ENCODE data around the gene EDC3.
"Not testable (repeated sequence)": the region's sequence is repeated elsewhere in the genome, so short reads cannot be mapped to it uniquely, and the experiment has no call there.

Gene EDC3

DNA sequence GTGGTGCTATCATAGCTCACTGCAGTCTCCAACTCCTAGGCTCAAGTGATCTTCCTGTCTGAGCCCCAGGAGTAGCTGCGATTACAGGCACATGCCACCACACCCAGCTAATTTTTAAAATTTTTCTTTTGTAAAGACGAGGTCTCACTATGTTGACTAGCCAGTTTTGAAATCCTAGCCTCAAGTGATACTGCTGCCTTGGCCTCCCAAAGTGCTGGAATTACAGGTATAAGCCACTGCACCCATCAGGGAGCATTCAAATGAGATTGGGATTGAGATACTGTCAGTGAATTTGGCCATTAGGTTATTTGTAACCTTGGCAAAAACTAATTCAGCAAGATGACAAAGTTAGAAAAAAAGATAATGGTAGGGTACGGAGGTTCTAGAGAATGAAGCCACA lies 21.7 kb downstream of the EDC3 start:
- 91 to 96% methylated on average over 3 of the region's 3 CpGs for WGBS, 2 experiments
- peaks cover 22% of the 10 kb centered on the region for H3K36me3 ChIP-seq (ENCODE audit: control insufficient read depth, insufficient read depth, low read length)
- no peaks in the 10 kb centered on the region for H3K27me3 ChIP-seq (ENCODE audit: control insufficient read depth, insufficient read depth, low read length, poor library complexity, severe bottlenecking)
- no peak overlapping the region for H3K4me3 ChIP-seq (ENCODE audit: insufficient read depth, low read depth, low read length)
- H3K9me3 ChIP-seq (ENCODE audit: control insufficient read depth, low read length) = no peaks in the 10 kb centered on the region
- H3K4me1 ChIP-seq (ENCODE audit: control insufficient read depth, insufficient read depth, low read length) = no peaks in the 10 kb centered on the region
- no peak overlapping the region for H3K27ac ChIP-seq (ENCODE audit: insufficient read depth, low read depth, low read length, poor library complexity, severe bottlenecking)

DNA sequence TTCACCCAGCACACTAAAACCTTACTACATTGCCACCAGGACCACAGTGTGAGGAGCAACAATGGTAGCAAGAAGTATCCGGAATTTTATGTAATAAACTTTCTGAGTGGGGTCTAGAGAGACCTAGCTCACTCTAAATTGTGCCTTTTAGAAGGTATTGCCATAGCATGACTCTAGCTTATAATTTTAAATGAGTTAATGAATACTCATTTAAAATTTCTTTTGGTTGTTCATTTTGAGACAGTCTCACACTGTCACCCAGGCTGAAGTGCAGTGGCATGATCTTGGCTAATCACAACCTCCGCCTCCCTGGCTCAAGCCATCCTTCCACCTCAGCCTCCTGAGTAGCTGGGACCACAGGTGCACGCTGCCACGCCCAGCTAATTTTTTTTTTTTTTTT lies 26.2 kb downstream of the EDC3 start:
- H3K4me3 ChIP-seq (ENCODE audit: insufficient read depth, low read depth, low read length) = no peak overlapping the region
- WGBS, 2 experiments = 94 to 100% methylated on average over 2 of the region's 4 CpGs
- no peaks in the 10 kb centered on the region for H3K4me1 ChIP-seq (ENCODE audit: control insufficient read depth, insufficient read depth, low read length)
- no peaks in the 10 kb centered on the region for H3K27me3 ChIP-seq (ENCODE audit: control insufficient read depth, insufficient read depth, low read length, poor library complexity, severe bottlenecking)
- peaks cover 22% of the 10 kb centered on the region for H3K36me3 ChIP-seq (ENCODE audit: control insufficient read depth, insufficient read depth, low read length)
- H3K9me3 ChIP-seq (ENCODE audit: control insufficient read depth, low read length) = no peaks in the 10 kb centered on the region
- H3K27ac ChIP-seq (ENCODE audit: insufficient read depth, low read depth, low read length, poor library complexity, severe bottlenecking) = no peak overlapping the region

DNA sequence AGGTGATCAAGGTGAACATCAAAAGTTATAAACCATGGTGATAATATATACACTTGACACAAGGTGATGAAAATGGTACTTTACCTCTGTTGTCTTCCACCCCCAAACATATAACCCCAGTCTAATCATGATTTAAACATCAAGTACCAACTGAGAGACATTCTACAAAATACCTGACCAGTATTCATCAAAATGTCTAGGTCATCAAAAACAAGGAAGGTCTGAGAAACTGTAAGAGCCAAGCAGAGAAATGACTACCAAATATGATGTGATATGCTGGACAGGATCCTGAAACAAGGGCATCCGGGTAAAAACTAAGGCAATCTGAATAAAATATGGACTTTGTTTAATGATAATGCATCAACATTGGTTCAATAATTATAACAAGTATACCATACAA lies 27.8 kb downstream of the EDC3 start:
- no peaks in the 10 kb centered on the region for H3K27me3 ChIP-seq (ENCODE audit: control insufficient read depth, insufficient read depth, low read length, poor library complexity, severe bottlenecking)
- 78 to 100% methylated on average over 1 of the region's 1 CpG for WGBS, 2 experiments
- H3K9me3 ChIP-seq (ENCODE audit: control insufficient read depth, low read length) = no peaks in the 10 kb centered on the region
- H3K4me3 ChIP-seq (ENCODE audit: insufficient read depth, low read depth, low read length) = no peak overlapping the region
- H3K36me3 ChIP-seq (ENCODE audit: control insufficient read depth, insufficient read depth, low read length) = peaks cover 15% of the 10 kb centered on the region
- H3K4me1 ChIP-seq (ENCODE audit: control insufficient read depth, insufficient read depth, low read length) = no peaks in the 10 kb centered on the region
- no peak overlapping the region for H3K27ac ChIP-seq (ENCODE audit: insufficient read depth, low read depth, low read length, poor library complexity, severe bottlenecking)

DNA sequence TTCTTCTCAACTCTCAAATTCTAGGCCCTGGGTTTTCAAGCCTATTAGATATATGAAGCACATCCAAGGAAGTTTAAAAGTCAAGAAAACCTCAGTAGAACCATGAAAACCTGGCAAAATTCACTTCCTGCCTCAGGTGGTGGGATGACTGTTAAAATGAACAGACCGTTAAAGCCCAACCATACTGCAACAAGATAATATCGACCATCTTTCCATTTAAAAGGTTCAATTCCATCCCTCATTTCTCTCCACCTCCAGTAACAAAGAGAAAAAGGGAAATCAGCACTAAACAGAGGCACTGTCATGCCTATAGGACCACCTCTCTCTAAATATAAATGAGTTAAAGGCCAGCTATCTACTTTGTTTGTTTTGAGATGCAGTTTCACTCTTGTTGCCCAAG lies 31.2 kb downstream of the EDC3 start:
- no peaks in the 10 kb centered on the region for H3K9me3 ChIP-seq (ENCODE audit: control insufficient read depth, low read length)

DNA sequence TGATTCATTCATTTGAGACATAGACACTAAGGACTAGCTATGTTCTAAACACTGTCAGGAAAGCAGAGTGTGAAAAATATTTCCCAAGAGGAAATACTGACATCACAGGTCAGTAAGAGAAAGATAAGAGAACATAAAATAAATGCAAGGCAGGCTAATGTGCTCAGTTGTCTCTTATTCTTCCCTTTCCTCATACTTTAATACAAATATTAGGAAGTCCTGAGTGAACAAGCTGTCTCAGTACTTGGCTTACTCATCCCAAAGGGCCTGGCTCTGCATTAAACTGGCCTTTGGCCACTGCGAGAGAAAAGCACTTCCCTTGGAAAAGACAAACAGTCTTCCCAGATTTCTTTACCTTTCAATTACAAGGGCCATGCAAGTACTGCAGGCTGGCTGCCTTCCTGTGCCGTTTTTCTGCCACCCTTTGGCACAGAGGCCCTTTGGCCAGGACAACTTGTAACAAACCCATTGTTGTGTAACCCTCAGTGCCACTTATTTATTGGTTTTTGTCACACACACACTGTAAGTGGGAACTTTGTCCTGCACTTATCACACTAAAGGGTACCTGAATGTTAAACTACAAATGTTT lies 31.7 kb downstream of the EDC3 start:
- 79% methylated on average over 2 of the region's 2 CpGs for WGBS, 2 experiments
- Histone ChIP-seq H3K4me3 (ENCODE audit: insufficient read depth, low read depth, low read length) (no peak overlapping the region), H3K4me1 (ENCODE audit: control insufficient read depth, insufficient read depth, low read length) (no peaks in the 10 kb centered on the region), H3K36me3 (ENCODE audit: control insufficient read depth, insufficient read depth, low read length) (no peaks in the 10 kb centered on the region), H3K9me3 (ENCODE audit: control insufficient read depth, low read length) (no peaks in the 10 kb centered on the region), H3K27me3 (ENCODE audit: control insufficient read depth, insufficient read depth, low read length, poor library complexity, severe bottlenecking) (no peaks in the 10 kb centered on the region), H3K27ac (ENCODE audit: insufficient read depth, low read depth, low read length, poor library complexity, severe bottlenecking) (no peak overlapping the region)

More for the DNA sequence above, 31.2 kb downstream of the EDC3 start:
- H3K27me3 ChIP-seq (ENCODE audit: control insufficient read depth, insufficient read depth, low read length, poor library complexity, severe bottlenecking) = no peaks in the 10 kb centered on the region
- H3K4me3 ChIP-seq (ENCODE audit: insufficient read depth, low read depth, low read length) = no peak overlapping the region
- 94 to 100% methylated on average over 2 of the region's 2 CpGs for WGBS, 2 experiments
- no peaks in the 10 kb centered on the region for H3K36me3 ChIP-seq (ENCODE audit: control insufficient read depth, insufficient read depth, low read length)
- H3K27ac ChIP-seq (ENCODE audit: insufficient read depth, low read depth, low read length, poor library complexity, severe bottlenecking) = no peak overlapping the region
- H3K4me1 ChIP-seq (ENCODE audit: control insufficient read depth, insufficient read depth, low read length) = no peaks in the 10 kb centered on the region

DNA sequence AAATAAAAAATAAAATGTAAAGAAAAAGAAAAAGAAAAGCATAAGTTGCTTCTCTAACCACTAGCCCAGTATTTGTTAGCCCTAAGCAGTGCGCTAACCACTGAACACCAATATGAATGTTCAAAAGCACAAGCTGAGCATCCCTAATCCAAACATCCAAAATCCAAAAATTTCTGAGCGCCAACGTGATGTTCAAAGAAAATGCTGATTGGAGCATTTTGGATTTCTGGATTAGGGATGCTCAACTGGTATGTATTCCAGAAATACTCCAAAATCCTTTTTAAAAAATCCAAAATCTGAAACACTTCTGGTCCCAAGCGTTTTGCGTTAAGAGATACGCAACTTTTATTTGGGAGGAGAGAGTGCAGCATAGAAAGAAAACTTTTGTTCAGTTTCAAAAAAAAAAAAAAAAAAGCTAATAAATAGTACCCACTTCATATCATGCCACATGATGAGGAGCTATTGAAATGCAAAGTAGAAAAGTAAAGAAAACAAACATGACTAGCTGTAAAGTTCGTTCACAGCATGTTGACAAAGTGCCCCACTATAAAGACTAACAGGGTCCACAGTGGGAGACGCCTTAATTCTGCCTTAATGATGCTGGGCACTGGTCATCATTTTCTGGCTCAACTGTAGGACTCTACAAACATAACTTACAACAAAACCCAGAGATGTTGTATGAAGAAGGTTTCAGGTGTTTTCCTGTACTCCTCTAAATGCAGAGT lies 32.4 kb downstream of the EDC3 start:
- no peaks in the 10 kb centered on the region for H3K36me3 ChIP-seq (ENCODE audit: control insufficient read depth, insufficient read depth, low read length)
- no peak overlapping the region for H3K4me3 ChIP-seq (ENCODE audit: insufficient read depth, low read depth, low read length)
- no peaks in the 10 kb centered on the region for H3K27me3 ChIP-seq (ENCODE audit: control insufficient read depth, insufficient read depth, low read length, poor library complexity, severe bottlenecking)
- H3K4me1 ChIP-seq (ENCODE audit: control insufficient read depth, insufficient read depth, low read length) = no peaks in the 10 kb centered on the region
- H3K9me3 ChIP-seq (ENCODE audit: control insufficient read depth, low read length) = no peaks in the 10 kb centered on the region
- 79 to 83% methylated on average over 4 to 8 of the region's 8 CpGs for WGBS, 2 experiments
- no peak overlapping the region for H3K27ac ChIP-seq (ENCODE audit: insufficient read depth, low read depth, low read length, poor library complexity, severe bottlenecking)

DNA sequence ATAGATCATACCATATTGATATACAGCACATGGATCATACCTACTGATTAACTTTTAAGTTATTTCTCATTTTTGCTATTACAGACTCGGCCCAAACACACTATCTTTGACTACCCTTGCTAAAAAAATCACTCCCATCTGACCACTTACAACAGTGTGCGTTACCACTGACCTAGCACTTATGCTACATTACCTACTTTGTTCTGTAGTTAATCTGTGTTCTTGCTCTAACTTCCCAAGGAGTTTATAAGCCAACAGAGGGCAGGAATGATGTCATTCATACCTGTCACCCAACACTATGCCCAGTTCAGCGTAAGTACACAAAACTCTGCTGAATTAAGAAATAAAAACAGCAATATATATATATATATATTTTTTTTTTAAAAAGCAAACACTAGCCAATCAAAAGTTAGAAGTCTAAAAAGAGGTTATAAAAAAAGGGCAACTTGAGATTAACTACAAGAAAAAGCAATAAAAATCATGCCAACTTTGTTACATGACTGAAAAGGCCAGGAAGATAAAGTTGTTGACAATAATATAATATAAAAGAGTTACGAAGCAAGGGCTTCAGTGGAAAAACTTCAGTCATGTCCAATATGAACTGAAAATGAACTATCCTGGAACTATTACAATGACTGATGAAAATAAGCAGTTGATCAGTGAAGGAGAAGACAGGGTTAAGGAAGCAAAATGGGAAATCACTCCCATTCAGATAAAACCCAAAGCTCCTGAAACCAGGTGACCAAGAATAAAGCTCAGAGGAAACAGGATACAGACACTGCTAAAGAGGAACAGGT lies 33.6 kb downstream of the EDC3 start:
- Histone ChIP-seq H3K36me3 (ENCODE audit: control insufficient read depth, insufficient read depth, low read length) (no peaks in the 10 kb centered on the region), H3K4me3 (ENCODE audit: insufficient read depth, low read depth, low read length) (no peak overlapping the region), H3K27ac (ENCODE audit: insufficient read depth, low read depth, low read length, poor library complexity, severe bottlenecking) (no peak overlapping the region), H3K4me1 (ENCODE audit: control insufficient read depth, insufficient read depth, low read length) (no peaks in the 10 kb centered on the region), H3K9me3 (ENCODE audit: control insufficient read depth, low read length) (no peaks in the 10 kb centered on the region), H3K27me3 (ENCODE audit: control insufficient read depth, insufficient read depth, low read length, poor library complexity, severe bottlenecking) (no peaks in the 10 kb centered on the region)
- 93 to 96% methylated on average over 2 to 3 of the region's 4 CpGs for WGBS, 2 experiments

DNA sequence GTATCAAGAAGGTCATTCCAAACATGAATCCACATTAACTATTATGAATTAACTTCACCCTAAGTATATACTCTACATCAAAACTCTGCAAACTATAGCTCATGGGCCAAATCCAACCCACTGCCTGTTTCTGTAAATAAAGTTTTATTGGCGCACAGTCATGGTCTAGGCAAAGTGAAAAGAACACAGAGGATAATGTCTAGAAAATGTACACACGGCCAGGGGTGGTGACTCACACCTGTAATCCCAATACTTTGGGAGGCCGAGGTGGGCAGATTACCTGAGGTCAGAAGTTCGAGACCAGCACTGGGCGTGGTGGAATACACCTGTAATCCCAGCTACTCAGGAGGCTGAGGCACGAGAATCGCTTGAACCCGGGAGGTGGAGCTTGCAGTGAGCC lies 34.5 kb downstream of the EDC3 start:
- WGBS, 2 experiments = 93 to 95% methylated on average over 8 of the region's 8 CpGs

DNA sequence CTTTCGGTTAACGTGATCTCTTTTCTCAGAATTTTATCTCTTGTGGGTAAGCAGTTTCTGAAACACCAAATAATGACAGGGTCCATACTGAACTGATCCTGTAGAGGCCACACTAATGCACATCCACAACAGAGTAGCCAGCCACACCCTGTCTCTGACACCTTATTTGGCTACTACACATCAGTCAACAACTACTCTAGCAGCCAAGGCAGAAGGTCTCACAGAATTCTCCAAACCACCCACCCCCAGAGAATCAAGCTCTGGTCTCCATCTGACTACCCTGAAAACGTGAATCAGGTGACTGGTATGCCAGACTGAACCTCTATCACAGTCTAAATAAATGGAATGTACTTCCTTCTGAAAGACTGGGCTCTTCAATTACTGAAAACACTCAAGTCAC lies 38.0 kb downstream of the EDC3 start:
- Histone ChIP-seq H3K4me1 (ENCODE audit: control insufficient read depth, insufficient read depth, low read length) (no peaks in the 10 kb centered on the region), H3K27ac (ENCODE audit: insufficient read depth, low read depth, low read length, poor library complexity, severe bottlenecking) (no peak overlapping the region), H3K36me3 (ENCODE audit: control insufficient read depth, insufficient read depth, low read length) (no peaks in the 10 kb centered on the region), H3K9me3 (ENCODE audit: control insufficient read depth, low read length) (no peaks in the 10 kb centered on the region), H3K4me3 (ENCODE audit: insufficient read depth, low read depth, low read length) (no peak overlapping the region), H3K27me3 (ENCODE audit: control insufficient read depth, insufficient read depth, low read length, poor library complexity, severe bottlenecking) (no peaks in the 10 kb centered on the region)
- 91 to 93% methylated on average over 3 of the region's 3 CpGs for WGBS, 2 experiments

More for the DNA sequence above, 34.5 kb downstream of the EDC3 start:
- H3K4me1 ChIP-seq (ENCODE audit: control insufficient read depth, insufficient read depth, low read length); H3K27ac ChIP-seq (ENCODE audit: insufficient read depth, low read depth, low read length, poor library complexity, severe bottlenecking); H3K4me3 ChIP-seq (ENCODE audit: insufficient read depth, low read depth, low read length); H3K36me3 ChIP-seq (ENCODE audit: control insufficient read depth, insufficient read depth, low read length); H3K27me3 ChIP-seq (ENCODE audit: control insufficient read depth, insufficient read depth, low read length, poor library complexity, severe bottlenecking); H3K9me3 ChIP-seq (ENCODE audit: control insufficient read depth, low read length): not testable (repeated sequence)

DNA sequence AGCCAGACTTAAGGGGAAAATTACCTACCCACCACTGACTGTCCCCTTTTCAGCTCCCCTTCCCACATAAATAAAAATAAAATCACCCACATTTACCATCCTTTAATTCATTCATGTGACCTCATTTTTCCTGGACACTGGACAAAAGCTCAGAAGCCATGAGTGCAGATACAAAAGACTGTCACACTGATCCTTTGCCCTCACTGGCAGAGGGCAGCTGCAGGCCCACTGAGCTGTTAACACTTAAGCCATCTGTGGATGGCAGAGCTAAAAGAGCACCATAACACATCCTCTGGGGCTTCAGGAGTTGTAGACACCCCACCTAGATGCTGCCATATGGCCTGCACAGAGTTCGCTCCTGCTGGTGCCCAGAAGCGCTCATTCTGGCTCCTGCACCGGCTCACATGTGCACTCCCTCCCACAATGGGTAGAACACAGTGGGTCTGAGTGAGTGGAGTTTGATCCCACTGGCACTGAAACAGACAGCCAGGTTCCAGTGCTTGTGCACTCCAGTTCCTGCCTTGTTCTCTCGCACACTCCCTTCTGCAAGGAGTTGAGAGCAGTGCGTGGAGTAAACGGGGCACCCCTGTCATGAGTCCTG lies 38.8 kb downstream of the EDC3 start:
- Histone ChIP-seq H3K4me3 (ENCODE audit: insufficient read depth, low read depth, low read length) (no peak overlapping the region), H3K4me1 (ENCODE audit: control insufficient read depth, insufficient read depth, low read length) (no peaks in the 10 kb centered on the region), H3K27me3 (ENCODE audit: control insufficient read depth, insufficient read depth, low read length, poor library complexity, severe bottlenecking) (no peaks in the 10 kb centered on the region), H3K27ac (ENCODE audit: insufficient read depth, low read depth, low read length, poor library complexity, severe bottlenecking) (no peak overlapping the region), H3K9me3 (ENCODE audit: control insufficient read depth, low read length) (no peaks in the 10 kb centered on the region), H3K36me3 (ENCODE audit: control insufficient read depth, insufficient read depth, low read length) (no peaks in the 10 kb centered on the region)
- 94 to 95% methylated on average over 6 of the region's 6 CpGs for WGBS, 2 experiments

Data from ectodermal cell (in vitro differentiated cells).